Measurements from ENCODE around the gene RELN.
A peak's percentile ranks its signal among the peaks of the same experiment; 100 is the strongest.
"Not testable (repeated sequence)": the region's sequence is repeated elsewhere in the genome, so short reads cannot be mapped to it uniquely, and the experiment has no call there.

Gene RELN

GRCh38 chr7:103499976-103500375 is 489.5 kb downstream of the RELN start:
- no peaks in the 10 kb centered on the region for H3K36me3 ChIP-seq
- H3K4me3 ChIP-seq, result no peak overlapping the region
- H3K9me3 ChIP-seq, result no peaks in the 10 kb centered on the region

GRCh38 chr7:103487419-103487818 is 502.0 kb downstream of the RELN start:
- H3K9ac ChIP-seq, result no peak overlapping the region
- no peak for TF ChIP-seq Cebpa-rat (IDR thresholded peaks at IDR 0.05)
- no peak overlapping the region for H3K4me2 ChIP-seq
- no peaks in the 10 kb centered on the region for H3K27me3 ChIP-seq
- no peak overlapping the region for H3K4me3 ChIP-seq
- H3K9me3 ChIP-seq, result no peaks in the 10 kb centered on the region
- no peaks in the 10 kb centered on the region for H3K4me1 ChIP-seq
- no peaks in the 10 kb centered on the region for H4K20me1 ChIP-seq
- H3K27ac ChIP-seq, result no peak overlapping the region
- H3K36me3 ChIP-seq, result no peaks in the 10 kb centered on the region

More at GRCh38 chr7:103499976-103500375, 489.5 kb downstream of the RELN start:
- Histone ChIP-seq H3K27me3 (no peaks in the 10 kb centered on the region), H3K9ac (no peak overlapping the region), H4K20me1 (no peaks in the 10 kb centered on the region), H3K27ac (no peak overlapping the region), H3K4me1 (no peaks in the 10 kb centered on the region), H3K4me2 (no peak overlapping the region)
- TF ChIP-seq Cebpa-rat (IDR thresholded peaks at IDR 0.05), result no peak

- H3K27ac ChIP-seq, H3K4me3 ChIP-seq, H3K9me3 ChIP-seq, H3K4me1 ChIP-seq, H4K20me1 ChIP-seq, H3K9ac ChIP-seq, H3K4me2 ChIP-seq, H3K27me3 ChIP-seq, H3K36me3 ChIP-seq: not testable (repeated sequence)
Measured at GRCh38 chr7:103486873-103487272, 502.6 kb downstream of the RELN start.

GRCh38 chr7:103480771-103481170 is 508.7 kb downstream of the RELN start:
- no peaks in the 10 kb centered on the region for H3K4me1 ChIP-seq
- no peak for TF ChIP-seq Cebpa-rat (IDR thresholded peaks at IDR 0.05)
- H3K36me3 ChIP-seq, result no peaks in the 10 kb centered on the region
- H3K27ac ChIP-seq, result no peak overlapping the region
- no peak overlapping the region for H3K9ac ChIP-seq
- H3K4me3 ChIP-seq, result no peak overlapping the region
- no peaks in the 10 kb centered on the region for H4K20me1 ChIP-seq
- no peak overlapping the region for H3K4me2 ChIP-seq
- H3K27me3 ChIP-seq, result no peaks in the 10 kb centered on the region
- H3K9me3 ChIP-seq, result no peaks in the 10 kb centered on the region

DNA sequence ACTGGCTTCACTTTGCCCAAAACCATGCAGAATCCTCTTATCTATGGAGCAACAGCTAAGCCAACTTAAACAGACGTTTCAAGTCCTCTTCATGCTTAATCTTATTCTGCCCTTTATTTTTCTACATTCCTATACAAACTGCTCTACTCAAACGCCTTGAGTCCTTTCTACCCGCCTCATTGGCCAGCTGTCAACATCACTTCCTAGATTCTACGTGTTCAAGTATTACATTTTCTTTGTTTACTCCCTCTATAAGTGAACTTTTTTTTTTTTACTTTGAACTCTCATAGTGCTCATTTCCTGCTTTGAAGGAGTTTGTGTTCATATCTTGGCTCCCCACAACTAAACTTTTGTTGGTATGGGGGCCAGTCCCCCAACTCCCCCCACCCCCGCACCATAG is 514.5 kb downstream of the RELN start:
- Histone ChIP-seq H4K20me1 (no peaks in the 10 kb centered on the region), H3K9ac (no peak overlapping the region), H3K9me3 (no peaks in the 10 kb centered on the region), H3K36me3 (no peaks in the 10 kb centered on the region), H3K27me3 (no peaks in the 10 kb centered on the region), H3K4me3 (no peak overlapping the region), H3K27ac (no peak overlapping the region), H3K4me2 (no peak overlapping the region), H3K4me1 (no peaks in the 10 kb centered on the region)
- TF ChIP-seq Cebpa-rat (IDR thresholded peaks at IDR 0.05), result no peak

- no peak for TF ChIP-seq Cebpa-rat (IDR thresholded peaks at IDR 0.05)
- H3K27ac ChIP-seq, result no peak overlapping the region
- H4K20me1 ChIP-seq, result no peaks in the 10 kb centered on the region
- H3K4me2 ChIP-seq, result no peak overlapping the region
- no peak overlapping the region for H3K4me3 ChIP-seq
- H3K27me3 ChIP-seq, result no peaks in the 10 kb centered on the region
- H3K4me1 ChIP-seq, result no peaks in the 10 kb centered on the region
- no peaks in the 10 kb centered on the region for H3K36me3 ChIP-seq
- H3K9me3 ChIP-seq, result no peaks in the 10 kb centered on the region
- H3K9ac ChIP-seq, result no peak overlapping the region
Measured at GRCh38 chr7:103469095-103469948, 520.1 kb downstream of the RELN start.

DNA sequence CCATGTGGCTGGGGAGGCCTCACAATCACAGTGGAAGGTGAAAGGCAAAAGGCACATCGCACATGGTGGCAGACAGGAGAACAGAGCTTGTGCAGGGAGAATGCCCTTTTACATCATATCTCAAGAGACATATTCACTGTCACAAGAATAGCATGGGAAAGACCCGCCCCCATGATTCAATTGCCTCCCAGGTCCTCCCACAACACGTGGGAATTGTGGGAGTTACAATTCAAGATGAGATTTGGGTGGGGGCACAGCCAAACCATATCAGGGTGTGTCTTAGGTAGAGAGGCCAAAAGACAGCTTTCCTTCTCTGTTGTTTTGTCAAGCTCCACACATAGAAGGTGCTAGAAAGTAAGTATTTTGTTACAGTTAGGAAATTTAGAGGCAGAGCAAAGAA is 522.6 kb downstream of the RELN start:
- H3K4me3 ChIP-seq, result no peak overlapping the region
- TF ChIP-seq Cebpa-rat (IDR thresholded peaks at IDR 0.05), result no peak
- H4K20me1 ChIP-seq, result no peaks in the 10 kb centered on the region
- no peaks in the 10 kb centered on the region for H3K9me3 ChIP-seq
- no peaks in the 10 kb centered on the region for H3K4me1 ChIP-seq
- H3K4me2 ChIP-seq, result no peak overlapping the region
- H3K36me3 ChIP-seq, result no peaks in the 10 kb centered on the region
- H3K27ac ChIP-seq, result no peak overlapping the region
- no peaks in the 10 kb centered on the region for H3K27me3 ChIP-seq
- H3K9ac ChIP-seq, result no peak overlapping the region

DNA sequence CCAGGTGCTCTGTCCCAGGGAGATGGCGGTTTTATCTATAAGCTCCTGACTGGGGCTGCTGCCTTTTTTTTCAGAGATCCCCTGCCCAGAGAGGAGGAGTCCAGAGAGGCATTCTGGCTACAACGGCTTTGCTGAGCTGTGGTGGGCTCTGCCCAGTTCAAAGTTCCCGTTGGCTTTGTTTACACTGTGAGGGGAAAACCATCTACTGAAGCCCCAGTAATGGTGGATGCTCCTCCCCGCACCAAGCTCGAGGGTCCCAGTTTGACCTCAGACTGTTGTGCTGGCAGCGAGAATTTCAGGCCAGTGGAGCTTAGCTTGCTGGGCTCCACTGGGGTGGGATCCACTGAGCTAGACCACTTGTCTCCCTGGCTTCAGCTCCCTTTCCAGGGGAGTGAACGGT is 527.1 kb downstream of the RELN start:
- Histone ChIP-seq H3K36me3 (no peaks in the 10 kb centered on the region), H3K9ac (no peak overlapping the region), H3K9me3 (peaks cover 2% of the 10 kb centered on the region; the same call in 1 of the 2 replicates), H3K27me3 (no peaks in the 10 kb centered on the region), H3K4me2 (no peak overlapping the region), H3K4me1 (no peaks in the 10 kb centered on the region), H3K4me3 (no peak overlapping the region), H4K20me1 (no peaks in the 10 kb centered on the region), H3K27ac (no peak overlapping the region)
- TF ChIP-seq Cebpa-rat (IDR thresholded peaks at IDR 0.05), result no peak

GRCh38 chr7:103447073-103447960 is 542.1 kb downstream of the RELN start:
- Histone ChIP-seq H3K36me3 (no peaks in the 10 kb centered on the region), H3K4me1 (peaks cover 11% of the 10 kb centered on the region), H3K9ac (no peak overlapping the region), H3K9me3 (peaks cover 5% of the 10 kb centered on the region; the same call in 1 of the 2 replicates), H3K27me3 (peaks cover 50% of the 10 kb centered on the region), H4K20me1 (peaks cover 27% of the 10 kb centered on the region), H3K4me3 (no peak overlapping the region), H3K27ac (no peak overlapping the region), H3K4me2 (no peak overlapping the region)
- no peak for TF ChIP-seq Cebpa-rat (IDR thresholded peaks at IDR 0.05)

- H4K20me1 ChIP-seq, result peaks cover 27% of the 10 kb centered on the region
- H3K9ac ChIP-seq, result no peak within 1 kb of the TSS
- peaks cover 5% of the 10 kb centered on the region; the same call in 1 of the 2 replicates for H3K9me3 ChIP-seq
- H3K27me3 ChIP-seq, result peaks cover 50% of the 10 kb centered on the region
- peak within 1 kb of the TSS; percentile 68 for H3K4me2 ChIP-seq
- no peaks in the 10 kb centered on the region for H3K36me3 ChIP-seq
- H3K4me3 ChIP-seq, result peak within 1 kb of the TSS; percentile 54
- no peak within 1 kb of the TSS for H3K27ac ChIP-seq
- no peak for TF ChIP-seq Cebpa-rat (IDR thresholded peaks at IDR 0.05)
- H3K4me1 ChIP-seq, result peaks cover 11% of the 10 kb centered on the region
Measured at GRCh38 chr7:103446049-103446520, 543.4 kb downstream of the RELN start, which contains the start of gene SLC26A5. Gene SLC26A5, minus strand, starts transcription at chr7:103446207. Its CDS starts 24,693 bp downstream, at chr7:103421514.

Measured in BLaER1 (cell line).